Calu3 (cell line): Measurements from ENCODE around the gene RTN4R. TPM values are rescaled to one million over a fixed set of nuclear protein-coding genes. Genes with fewer than 3 reads are reported as not detected.
"Not testable (repeated sequence)": the region's sequence is repeated elsewhere in the genome, so short reads cannot be mapped to it uniquely, and the experiment has no call there.

Experiments used
- BruUV-seq: library from RNA; stranded (reverse); fragments of 400-500 nt; replicated peaks from 2 replicates; lab custom pipeline; 2021; lab: Mats Ljungman, UMichigan
- CTCF ChIA-PET: fragments of 300-600 bp; sonication (Branson Sonifier 250); formaldehyde crosslinking; loops from one replicate; lab custom pipeline; 2022; ENCODE audit warnings: antibody characterized with exemption; lab: Charles Lee
- DNase-seq: peaks from one replicate; pipeline ENCODE4 v3.0.0; 2022
- H3K27ac Mint-ChIP-seq: one replicate; pipeline ENCODE4 v1.8.0; 2022; ENCODE audit warnings: mixed read lengths; ENCODE audit not compliant: unreplicated experiment
- H3K27me3 Mint-ChIP-seq: one replicate; pipeline ENCODE4 v1.8.0; 2022; ENCODE audit warnings: mixed read lengths; ENCODE audit not compliant: unreplicated experiment
- H3K36me3 Mint-ChIP-seq: one replicate; pipeline ENCODE4 v1.8.0; 2022; ENCODE audit warnings: mild to moderate bottlenecking, moderate library complexity, mixed read lengths; ENCODE audit not compliant: insufficient read depth, unreplicated experiment
- H3K4me1 Mint-ChIP-seq: one replicate; pipeline ENCODE4 v1.8.0; 2022; ENCODE audit warnings: mild to moderate bottlenecking, low read depth, mixed read lengths; ENCODE audit not compliant: unreplicated experiment
- H3K4me3 Mint-ChIP-seq: one replicate; pipeline ENCODE4 v1.8.0; 2022; ENCODE audit warnings: mild to moderate bottlenecking, low read depth, moderate library complexity, mixed read lengths; ENCODE audit not compliant: unreplicated experiment
- H3K9me3 Mint-ChIP-seq: one replicate; pipeline ENCODE4 v1.8.0; 2022; ENCODE audit warnings: low read depth, mixed read lengths; ENCODE audit not compliant: unreplicated experiment
- CTCF ChIP-seq: fragments of 200-600 bp; IDR thresholded peaks from one replicate; pipeline ENCODE4 v1.8.0; 2022; ENCODE audit warnings: antibody characterized with exemption; ENCODE audit not compliant: unreplicated experiment
- intact Hi-C: fragments of 100-400 bp; cut with micrococcal nuclease; formaldehyde crosslinking; loops from one replicate; pipeline ENCODE4 v1.10.0; 2022; ENCODE audit not compliant: unreplicated experiment
- total RNA-seq: library from RNA; stranded (reverse); gene quantifications from 2 replicates; pipeline ENCODE4 v1.2.3, GENCODE V29; 2022

RTN4R gene
- total RNA-seq, 1 experiment from 2014 or later = 4.1 TPM

- DNase-seq = no peak
- intact Hi-C loops = no loop called here
- CTCF ChIA-PET = no interaction called here
These were observed 13.8 kb upstream of the RTN4R start for GRCh38 chr22:20281891-20282290.

GRCh38 chr22:20281473-20281872 lies 13.4 kb upstream of the RTN4R start:
- H3K36me3 Mint-ChIP-seq, intact Hi-C loops, CTCF ChIA-PET, H3K9me3 Mint-ChIP-seq, H3K27ac Mint-ChIP-seq, H3K4me3 Mint-ChIP-seq, H3K4me1 Mint-ChIP-seq, DNase-seq, BruUV-seq: not testable (repeated sequence)
- peaks cover 76% of the 10 kb centered on the region for H3K27me3 Mint-ChIP-seq

More at GRCh38 chr22:20281891-20282290, 13.8 kb upstream of the RTN4R start:
- no TSS peak for BruUV-seq
- peaks cover 9% of the 10 kb centered on the region for H3K4me1 Mint-ChIP-seq
- TF ChIP-seq CTCF = no peak
- H3K27ac Mint-ChIP-seq = no peak overlapping the region
- H3K4me3 Mint-ChIP-seq = no peak overlapping the region
- peaks cover 7% of the 10 kb centered on the region for H3K36me3 Mint-ChIP-seq
- peaks cover 76% of the 10 kb centered on the region for H3K27me3 Mint-ChIP-seq
- no peaks in the 10 kb centered on the region for H3K9me3 Mint-ChIP-seq

GRCh38 chr22:20280866-20281265 lies 12.7 kb upstream of the RTN4R start:
- CTCF ChIA-PET = no interaction called here
- BruUV-seq = no TSS peak
- H3K4me3 Mint-ChIP-seq = no peak overlapping the region
- no peak overlapping the region for H3K27ac Mint-ChIP-seq
- intact Hi-C loops = no loop called here
- H3K9me3 Mint-ChIP-seq = no peaks in the 10 kb centered on the region
- H3K4me1 Mint-ChIP-seq = peaks cover 9% of the 10 kb centered on the region
- no peak for TF ChIP-seq CTCF
- DNase-seq = no peak
- H3K27me3 Mint-ChIP-seq = peaks cover 78% of the 10 kb centered on the region
- H3K36me3 Mint-ChIP-seq = peaks cover 7% of the 10 kb centered on the region

GRCh38 chr22:20280163-20280562 lies 12.0 kb upstream of the RTN4R start:
- H3K4me1 Mint-ChIP-seq, H3K36me3 Mint-ChIP-seq, BruUV-seq, H3K4me3 Mint-ChIP-seq, intact Hi-C loops, DNase-seq, CTCF ChIA-PET, H3K27ac Mint-ChIP-seq, H3K9me3 Mint-ChIP-seq: not testable (repeated sequence)
- H3K27me3 Mint-ChIP-seq = peaks cover 84% of the 10 kb centered on the region

GRCh38 chr22:20279662-20280134 lies 11.6 kb upstream of the RTN4R start:
- Mint-ChIP-seq H3K4me1 (peaks cover 9% of the 10 kb centered on the region), H3K9me3 (no peaks in the 10 kb centered on the region), H3K27ac (no peak overlapping the region), H3K4me3 (no peak overlapping the region), H3K36me3 (peaks cover 7% of the 10 kb centered on the region), H3K27me3 (peaks cover 89% of the 10 kb centered on the region)
- no TSS peak for BruUV-seq
- peak; percentile 24 for DNase-seq
- intact Hi-C loops = no loop called here
- TF ChIP-seq CTCF = no peak
- CTCF ChIA-PET = no interaction called here

- H3K27me3 Mint-ChIP-seq = peaks cover 87% of the 10 kb centered on the region
- intact Hi-C loops, H3K4me3 Mint-ChIP-seq, CTCF ChIA-PET, H3K9me3 Mint-ChIP-seq, H3K4me1 Mint-ChIP-seq, H3K36me3 Mint-ChIP-seq, DNase-seq, BruUV-seq, H3K27ac Mint-ChIP-seq: not testable (repeated sequence)
These were observed 10.8 kb upstream of the RTN4R start for GRCh38 chr22:20278726-20279490.

GRCh38 chr22:20277936-20278635 lies 10.0 kb upstream of the RTN4R start:
- H3K9me3 Mint-ChIP-seq, intact Hi-C loops, H3K27ac Mint-ChIP-seq, H3K4me3 Mint-ChIP-seq, BruUV-seq, DNase-seq, H3K36me3 Mint-ChIP-seq, H3K4me1 Mint-ChIP-seq, CTCF ChIA-PET: not testable (repeated sequence)
- H3K27me3 Mint-ChIP-seq = peaks cover 79% of the 10 kb centered on the region
